HCT116 (cell line): ENCODE measurements around the gene ELP2. TPM values are rescaled to one million over a fixed set of nuclear protein-coding genes. Genes with fewer than 3 reads are reported as not detected.
"Not testable (repeated sequence)": the region's sequence is repeated elsewhere in the genome, so short reads cannot be mapped to it uniquely, and the experiment has no call there.

Experiments used
- ATAC-seq: fragments of 200-7000 bp; cut with Tn5 transposase; 2 replicates; pipeline ENCODE4 v1.9.1; 2020; ENCODE audit warnings: mild to moderate bottlenecking, moderate library complexity
- BruUV-seq: library from RNA; stranded (reverse); fragments of 400-500 nt; replicated peaks from 2 replicates; lab custom pipeline; 2021; lab: Mats Ljungman, UMichigan
- CTCF ChIA-PET: fragments of 300-600 bp; sonication (Branson Sonifier 250); formaldehyde crosslinking; loops from one replicate; lab custom pipeline; 2021; ENCODE audit warnings: antibody characterized with exemption; lab: Charles Lee
- POLR2A ChIA-PET: fragments of 300-600, 350-600 bp; sonication (Branson Sonifier 250); formaldehyde crosslinking; loops from one replicate; lab custom pipeline; 2021; ENCODE audit warnings: antibody characterized with exemption; lab: Charles Lee
- RAD21 ChIA-PET, 2 experiments: fragments of 300-600 bp; sonication (Branson Sonifier 250); formaldehyde crosslinking; loops; one replicate each; lab custom pipeline; 2023; ENCODE audit warnings: low total read pairs in 2 of 2; ENCODE audit not compliant: uncharacterized antibody in 2 of 2, unreplicated experiment in 2 of 2, low non-redundant PET in 1 of 2; lab: Charles Lee
- DNase-seq: peaks from one replicate; pipeline ENCODE4 v3.0.0-alpha.2; 2010; ENCODE audit warnings: low read depth, low spot score
- H2AFZ ChIP-seq: fragments of 200-600 bp; shearing (Covaris generic), sonication (generic); 2 replicates; pipeline ENCODE4 v1.6.1; 2017; ENCODE audit warnings: low read depth, mixed run types, mixed read lengths, antibody characterized with exemption, low read length; ENCODE audit not compliant: poor library complexity, severe bottlenecking
- H3K27ac ChIP-seq: 2 replicates; pipeline ENCODE4 v1.5.1; 2012; ENCODE audit warnings: low read depth, low read length
- H3K27me3 ChIP-seq: fragments of 200-600 bp; sonication (generic); 2 replicates; pipeline ENCODE4 v1.6.1; 2016; ENCODE audit warnings: mixed run types, low read length, mixed read lengths; ENCODE audit not compliant: insufficient read depth
- H3K36me3 ChIP-seq, 2 experiments: fragments of 200-500 bp in 1 of 2; fragments of 200-600 bp in 1 of 2; sonication (Bioruptor generic) in 1 of 2; sonication (generic) in 1 of 2; 2 replicates each; pipeline versions ENCODE4 v1.5.1 to v1.6.1; 2014 to 2016; ENCODE audit warnings: low read length in 2 of 2, inconsistent platforms in 1 of 2, mixed read lengths in 1 of 2, mixed run types in 1 of 2; ENCODE audit not compliant: insufficient read depth in 2 of 2, control insufficient read depth in 1 of 2
- H3K4me1 ChIP-seq, 2 experiments: fragments of 200-600 bp in 1 of 2; sonication (generic) in 1 of 2; 2 replicates each; pipeline versions ENCODE4 v1.5.1 to v1.6.1; 2012 to 2017; ENCODE audit warnings: low read length in 2 of 2, inconsistent platforms in 1 of 2, mild to moderate bottlenecking in 1 of 2, mixed read lengths in 1 of 2, mixed run types in 1 of 2, moderate library complexity in 1 of 2; ENCODE audit not compliant: insufficient read depth in 2 of 2, control insufficient read depth in 1 of 2
- H3K4me2 ChIP-seq: fragments of 200-600 bp; sonication (generic); 2 replicates; pipeline ENCODE4 v1.6.1; 2017; ENCODE audit warnings: mixed run types, low read length, mixed read lengths
- H3K4me3 ChIP-seq, 2 experiments: fragments of 200-600 bp in 1 of 2; sonication (generic) in 1 of 2; replicated peaks in 1 of 2; 2 replicates each; pipeline ENCODE4 v1.5.1; 2011 to 2016; ENCODE audit warnings: low read length in 2 of 2, control low read depth in 1 of 2, low read depth in 1 of 2, mild to moderate bottlenecking in 1 of 2, mixed read lengths in 1 of 2, mixed run types in 1 of 2
- H3K79me2 ChIP-seq: fragments of 200-600 bp; sonication (generic); 2 replicates; pipeline ENCODE4 v1.6.1; 2017; ENCODE audit warnings: mild to moderate bottlenecking, mixed run types, low read length, moderate library complexity, mixed read lengths; ENCODE audit not compliant: insufficient read depth
- H3K9ac ChIP-seq: fragments of 200-600 bp; sonication (generic); 2 replicates; pipeline ENCODE4 v1.6.1; 2016; ENCODE audit warnings: low read length, mixed read lengths
- H3K9me2 ChIP-seq: fragments of 200-600 bp; sonication (generic), shearing (Covaris generic); 2 replicates; pipeline ENCODE4 v1.6.1; 2017; ENCODE audit warnings: mixed run types, mild to moderate bottlenecking, moderate library complexity; ENCODE audit not compliant: insufficient read depth
- H3K9me3 ChIP-seq, 2 experiments: fragments of 200-500 bp in 1 of 2; fragments of 200-600 bp in 1 of 2; sonication (Bioruptor generic) in 1 of 2; sonication (generic) in 1 of 2; 2 replicates each; pipeline ENCODE4 v1.6.1; 2014 to 2017; ENCODE audit warnings: low read length in 2 of 2, mixed read lengths in 2 of 2, inconsistent platforms in 1 of 2, low read depth in 1 of 2, mild to moderate bottlenecking in 1 of 2, mixed run types in 1 of 2, moderate library complexity in 1 of 2; ENCODE audit not compliant: control insufficient read depth in 1 of 2, insufficient read depth in 1 of 2
- H4K20me1 ChIP-seq: fragments of 200-600 bp; sonication (generic), shearing (Covaris generic); 2 replicates; pipeline ENCODE4 v1.6.1; 2017; ENCODE audit warnings: mixed run types, mild to moderate bottlenecking, moderate library complexity; ENCODE audit not compliant: insufficient read depth
- ATF3 ChIP-seq: IDR thresholded peaks from 2 replicates; pipeline ENCODE4 v1.6.1; 2012
- CEBPB ChIP-seq: IDR thresholded peaks from 2 replicates; pipeline ENCODE4 v1.6.1; 2012; ENCODE audit warnings: low read depth
- CTCF ChIP-seq, 3 experiments: fragments of 200-600 bp in 1 of 3; sonication (generic) in 1 of 3; IDR thresholded peaks in 2 of 3; conservative IDR thresholded peaks in 1 of 3; 2 replicates each; pipeline ENCODE4 v1.5.1; 2012 to 2017; ENCODE audit warnings: low read depth in 2 of 3, low read length in 2 of 3, antibody characterized with exemption in 1 of 3, borderline replicate concordance in 1 of 3, control low read depth in 1 of 3, mild to moderate bottlenecking in 1 of 3, mixed read lengths in 1 of 3, mixed run types in 1 of 3, moderate library complexity in 1 of 3; ENCODE audit not compliant: insufficient read depth in 1 of 3
- ELF1 ChIP-seq: IDR thresholded peaks from 2 replicates; pipeline ENCODE4 v1.6.1; 2012; ENCODE audit warnings: low read depth, borderline replicate concordance
- EZH2 ChIP-seq: fragments of 200-600 bp; sonication (generic); IDR thresholded peaks from 2 replicates; pipeline ENCODE4 v1.6.1; 2017; ENCODE audit warnings: antibody characterized with exemption, mixed run types
- EZH2phosphoT487 ChIP-seq: fragments of 200-600 bp; IDR thresholded peaks from 2 replicates; pipeline ENCODE4 v1.6.1; 2018; ENCODE audit warnings: antibody characterized with exemption, borderline replicate concordance
- JUND ChIP-seq: IDR thresholded peaks from 2 replicates; pipeline ENCODE4 v1.6.1; 2012
- MAX ChIP-seq: IDR thresholded peaks from 2 replicates; pipeline ENCODE4 v1.6.1; 2012
- POLR2A ChIP-seq: IDR thresholded peaks from 2 replicates; pipeline ENCODE4 v1.7.0; 2011; ENCODE audit warnings: borderline replicate concordance; ENCODE audit not compliant: insufficient read depth, insufficient read length; ENCODE audit errors: extremely low read depth
- POLR2AphosphoS5 ChIP-seq: IDR thresholded peaks from 2 replicates; pipeline ENCODE4 v1.6.1; 2011; ENCODE audit warnings: mild to moderate bottlenecking, low read depth, low read length, moderate library complexity
- RAD21 ChIP-seq: IDR thresholded peaks from 2 replicates; pipeline ENCODE4 v1.6.1; 2012; ENCODE audit warnings: low read depth, mild to moderate bottlenecking
- SIN3A ChIP-seq: IDR thresholded peaks from 2 replicates; pipeline ENCODE4 v1.6.1; 2012; ENCODE audit warnings: low read depth
- SP1 ChIP-seq: IDR thresholded peaks from 2 replicates; pipeline ENCODE4 v1.6.1; 2012; ENCODE audit warnings: low read depth
- TCF7L2 ChIP-seq: IDR thresholded peaks from 2 replicates; pipeline ENCODE4 v1.7.0; 2011; ENCODE audit warnings: borderline replicate concordance, inconsistent platforms; ENCODE audit not compliant: insufficient read depth, insufficient read length; ENCODE audit errors: extremely low read depth
- YY1 ChIP-seq: IDR thresholded peaks from 2 replicates; pipeline ENCODE4 v1.6.1; 2011; ENCODE audit warnings: low read length, low read depth, moderate library complexity, mild to moderate bottlenecking; ENCODE audit not compliant: insufficient replicate concordance; ENCODE audit errors: extremely low read depth
- ZBTB33 ChIP-seq: IDR thresholded peaks from 2 replicates; pipeline ENCODE4 v1.6.1; 2011; ENCODE audit warnings: mild to moderate bottlenecking, low read length, moderate library complexity; ENCODE audit not compliant: insufficient replicate concordance; ENCODE audit errors: extremely low read depth
- ZFX ChIP-seq: fragments of 450-650 bp; IDR thresholded peaks from 2 replicates; pipeline ENCODE4 v1.6.1; 2017
- ZNF274 ChIP-seq: fragments of 200-500 bp; sonication (Bioruptor generic); IDR thresholded peaks from 2 replicates; pipeline ENCODE4 v1.6.1; 2014; ENCODE audit warnings: mild to moderate bottlenecking, low read depth, low read length, inconsistent platforms
- intact Hi-C: fragments of 100-400 bp; cut with micrococcal nuclease; formaldehyde crosslinking; loops from 2 replicates; pipeline ENCODE4 v1.10.0; 2022
- total RNA-seq: library from RNA; stranded (reverse); gene quantifications from one replicate; pipeline ENCODE4 v1.2.1, GENCODE V29; 2021; ENCODE audit not compliant: unreplicated experiment

ELP2 gene
- total RNA-seq, 1 experiment from 2014 or later = 109 TPM

- TF ChIP-seq JUND = no peak
- TF ChIP-seq SP1 = no peak
- no peak for TF ChIP-seq RAD21
- TF ChIP-seq MAX = no peak
- TF ChIP-seq POLR2AphosphoS5 = no peak
- no peak for TF ChIP-seq CTCF (IDR thresholded peaks at IDR 0.05 in 2 of 3, conservative IDR thresholded peaks at IDR 0.05 in 1 of 3; ENCODE audit: borderline replicate concordance in 1 of 3, insufficient read depth in 1 of 3, low read depth in 2 of 3, low read length in 2 of 3)
- TF ChIP-seq ZFX = no peak
- no peak for TF ChIP-seq ATF3
- TF ChIP-seq EZH2 = no peak
- no peak for TF ChIP-seq POLR2A
- TF ChIP-seq TCF7L2 = no peak
- no peak for TF ChIP-seq YY1
- no peak for TF ChIP-seq SIN3A
- TF ChIP-seq ELF1 = no peak
- no peak for TF ChIP-seq ZBTB33
- no peak for TF ChIP-seq EZH2phosphoT487
- no peak for TF ChIP-seq ZNF274
- no peak for TF ChIP-seq CEBPB
- H3K9me2 ChIP-seq = no peaks in the 10 kb centered on the region
- ChIA-PET POLR2A (no interaction called here), CTCF (no interaction called here), RAD21 (no interaction called here)
- no peak overlapping the region for H3K27ac ChIP-seq
- intact Hi-C loops = no loop called here
- H3K4me3 ChIP-seq = no peak overlapping the region
- H3K79me2 ChIP-seq = no peaks in the 10 kb centered on the region
- no peaks in the 10 kb centered on the region for H3K27me3 ChIP-seq
- no peak overlapping the region for H3K9ac ChIP-seq
- DNase-seq (no peak), ATAC-seq (no peak)
- no peaks in the 10 kb centered on the region for H3K4me1 ChIP-seq
- H3K4me2 ChIP-seq = no peak overlapping the region
- BruUV-seq = no TSS peak
- H2AFZ ChIP-seq = no peak overlapping the region
- H3K36me3 ChIP-seq = peaks cover 38 to 40% of the 10 kb centered on the region in 2 experiments
- no peaks in the 10 kb centered on the region for H4K20me1 ChIP-seq
- H3K9me3 ChIP-seq = no peaks in the 10 kb centered on the region
Observed at GRCh38 chr18:36114738-36115137, 15.0 kb upstream of the ELP2 start.

GRCh38 chr18:36116771-36117170, 12.9 kb upstream of the ELP2 start:
- H3K36me3 ChIP-seq = peaks cover 29 to 46% of the 10 kb centered on the region in 2 experiments
- H3K4me2 ChIP-seq, H3K4me1 ChIP-seq, CTCF ChIA-PET, POLR2A ChIA-PET, ATAC-seq, DNase-seq, H3K27me3 ChIP-seq, RAD21 ChIA-PET, BruUV-seq, H4K20me1 ChIP-seq, H3K79me2 ChIP-seq, H3K9me3 ChIP-seq, intact Hi-C loops, H3K27ac ChIP-seq, H2AFZ ChIP-seq, H3K4me3 ChIP-seq, H3K9ac ChIP-seq, H3K9me2 ChIP-seq: not testable (repeated sequence)
